GM21381 (cell line): ENCODE data around the gene CACNA1C.

ENCODE experiments used
- ATAC-seq: cut with Tn5 transposase; IDR thresholded peaks from one replicate; pipeline ENCODE4 v1.9.1; 2021; ENCODE audit warnings: mild to moderate bottlenecking, moderate library complexity; ENCODE audit not compliant: unreplicated experiment

The CACNA1C gene

GRCh38 chr12:2493086-2493485 is 440.3 kb downstream of the CACNA1C start:
- ATAC-seq: no peak

GRCh38 chr12:2494486-2495192 is 441.9 kb downstream of the CACNA1C start:
- no peak for ATAC-seq

GRCh38 chr12:2495417-2496112 is 442.8 kb downstream of the CACNA1C start:
- no peak for ATAC-seq

GRCh38 chr12:2498964-2499500 is 446.2 kb downstream of the CACNA1C start:
- ATAC-seq: no peak

GRCh38 chr12:2501464-2502191 is 448.8 kb downstream of the CACNA1C start:
- no peak for ATAC-seq

- ATAC-seq: no peak
Observed at GRCh38 chr12:2503036-2503435, 450.2 kb downstream of the CACNA1C start.

GRCh38 chr12:2503762-2504161 is 451.0 kb downstream of the CACNA1C start:
- ATAC-seq: no peak

GRCh38 chr12:2504577-2504976 is 451.8 kb downstream of the CACNA1C start:
- no peak for ATAC-seq

- no peak for ATAC-seq
Observed at GRCh38 chr12:2507814-2508213, 455.0 kb downstream of the CACNA1C start.

GRCh38 chr12:2509137-2509536 is 456.4 kb downstream of the CACNA1C start:
- no peak for ATAC-seq

GRCh38 chr12:2510045-2510444 is 457.3 kb downstream of the CACNA1C start:
- ATAC-seq: no peak

GRCh38 chr12:2513141-2514037 is 460.6 kb downstream of the CACNA1C start:
- no peak for ATAC-seq

- no peak for ATAC-seq
Observed at GRCh38 chr12:2514038-2514340, 461.2 kb downstream of the CACNA1C start.

- ATAC-seq: no peak
Observed at GRCh38 chr12:2520722-2521246, 468.0 kb downstream of the CACNA1C start.

GRCh38 chr12:2523317-2523716 is 470.5 kb downstream of the CACNA1C start:
- ATAC-seq: no peak

- ATAC-seq: no peak
Observed at GRCh38 chr12:2523844-2524243, 471.1 kb downstream of the CACNA1C start.

GRCh38 chr12:2526371-2526770 is 473.6 kb downstream of the CACNA1C start:
- ATAC-seq: no peak

- ATAC-seq: no peak
Observed at GRCh38 chr12:2528001-2528400, 475.2 kb downstream of the CACNA1C start.

GRCh38 chr12:2529807-2530206 is 477.0 kb downstream of the CACNA1C start:
- no peak for ATAC-seq

- no peak for ATAC-seq
Observed at GRCh38 chr12:2531371-2531770, 478.6 kb downstream of the CACNA1C start.

- no peak for ATAC-seq
Observed at GRCh38 chr12:2533036-2533435, 480.2 kb downstream of the CACNA1C start.
